Thyroid gland (tissue), 4 donors: ENCODE results near the gene CBLIF. TPM values are rescaled to one million over a fixed set of nuclear protein-coding genes. Genes with fewer than 3 reads are reported as not detected.

Experiments
- DNase-seq, 2 donors: peaks; one replicate each; pipeline ENCODE4 v3.0.0-alpha.2; 2019
- H3K27ac ChIP-seq, 3 donors: fragments of 200-600 bp; sonication (generic); 1 replicate in 2 of 3; 2 replicates in 1 of 3; pipeline ENCODE4 v1.5.1; 2016 to 2019; ENCODE audit warnings: mild to moderate bottlenecking in 1 of 3, moderate library complexity in 1 of 3
- H3K27me3 ChIP-seq: fragments of 200-600 bp; sonication (generic); one replicate; pipeline ENCODE4 v1.5.1; 2019
- H3K36me3 ChIP-seq, 2 donors: fragments of 200-600 bp; sonication (generic); one replicate each; pipeline ENCODE4 v1.5.1; 2016 to 2019
- H3K4me1 ChIP-seq, 2 donors: fragments of 200-600 bp; sonication (generic); one replicate each; pipeline ENCODE4 v1.5.1; 2017 to 2019
- H3K4me3 ChIP-seq, 3 donors: fragments of 200-600 bp; sonication (generic); replicated peaks in 1 of 3; 1 replicate in 2 of 3; 2 replicates in 1 of 3; pipeline ENCODE4 v1.5.1; 2016; ENCODE audit warnings: mild to moderate bottlenecking in 1 of 3
- H3K9me3 ChIP-seq: fragments of 200-600 bp; sonication (generic); one replicate; pipeline ENCODE4 v1.5.1; 2017
- POLR2A ChIP-seq, 2 donors: fragments of 450-650 bp; IDR thresholded peaks; one replicate each; pipeline ENCODE4 v1.6.1; 2017; ENCODE audit warnings: antibody characterized with exemption in 2 of 2, mild to moderate bottlenecking in 2 of 2, moderate library complexity in 1 of 2
- WGBS, 2 donors: methylation state at CpG; one replicate each; pipeline ENCODE4 v1.1.5; 2017; 5-methylcytosine and 5-hydroxymethylcytosine counted together
- intact Hi-C: fragments of 100-400 bp; cut with DNase I; formaldehyde crosslinking; loops from one replicate; pipeline ENCODE4 v1.15.1; 2023
- total RNA-seq, 4 donors: library from RNA; depleted of rRNA; stranded (reverse); fragments of >200 nt; gene quantifications; one replicate each; pipeline ENCODE4 v1.2.3, GENCODE V29; 2016
- TF ChIP-seq, protein P1 (sequence below), 6 experiments: fragments of 200-600 bp in 3 of 6; fragments of 450-650 bp in 3 of 6; sonication (generic) in 3 of 6; IDR thresholded peaks; one replicate each; pipeline ENCODE4 v1.5.1; 2016 to 2019; ENCODE audit warnings: antibody characterized with exemption in 6 of 6, mild to moderate bottlenecking in 2 of 6, inconsistent platforms in 1 of 6, moderate library complexity in 1 of 6

The CBLIF gene
- total RNA-seq, 4 donors from 2014 or later: not detected

DNA sequence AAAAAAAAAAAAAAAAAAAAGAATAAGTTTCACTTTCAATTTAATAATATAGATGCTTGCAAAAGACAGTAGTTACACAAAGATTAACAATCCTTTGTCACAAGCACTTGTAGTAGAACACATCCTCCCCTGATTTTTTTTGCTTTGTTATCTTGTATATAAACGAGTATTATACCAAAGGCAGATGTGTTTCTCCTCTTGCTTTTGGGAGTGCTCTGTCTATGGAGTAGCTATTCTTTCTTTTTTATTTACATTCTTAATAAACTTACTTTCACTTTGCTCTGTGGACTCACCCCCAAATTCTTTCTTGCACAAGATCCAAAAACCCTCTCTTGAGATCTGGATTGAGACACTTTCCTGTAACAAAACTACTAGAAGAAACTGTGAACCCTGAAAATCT lies 31.3 kb downstream of the CBLIF start:
- DNase-seq: no peak
- 61 to 79% methylated on average over 1 of the region's 1 CpG for WGBS, 2 donors
- intact Hi-C loops: no loop called here
- Histone ChIP-seq H3K4me1 (peaks cover 0 to 14% of the 10 kb centered on the region in 2 donors), H3K9me3 (no peaks in the 10 kb centered on the region), H3K36me3 (no peaks in the 10 kb centered on the region), H3K27ac (no peak overlapping the region), H3K4me3 (no peak overlapping the region), H3K27me3 (no peaks in the 10 kb centered on the region)
- TF ChIP-seq POLR2A (IDR thresholded peaks at IDR 0.05): no peak
- TF ChIP-seq, protein P1, sequence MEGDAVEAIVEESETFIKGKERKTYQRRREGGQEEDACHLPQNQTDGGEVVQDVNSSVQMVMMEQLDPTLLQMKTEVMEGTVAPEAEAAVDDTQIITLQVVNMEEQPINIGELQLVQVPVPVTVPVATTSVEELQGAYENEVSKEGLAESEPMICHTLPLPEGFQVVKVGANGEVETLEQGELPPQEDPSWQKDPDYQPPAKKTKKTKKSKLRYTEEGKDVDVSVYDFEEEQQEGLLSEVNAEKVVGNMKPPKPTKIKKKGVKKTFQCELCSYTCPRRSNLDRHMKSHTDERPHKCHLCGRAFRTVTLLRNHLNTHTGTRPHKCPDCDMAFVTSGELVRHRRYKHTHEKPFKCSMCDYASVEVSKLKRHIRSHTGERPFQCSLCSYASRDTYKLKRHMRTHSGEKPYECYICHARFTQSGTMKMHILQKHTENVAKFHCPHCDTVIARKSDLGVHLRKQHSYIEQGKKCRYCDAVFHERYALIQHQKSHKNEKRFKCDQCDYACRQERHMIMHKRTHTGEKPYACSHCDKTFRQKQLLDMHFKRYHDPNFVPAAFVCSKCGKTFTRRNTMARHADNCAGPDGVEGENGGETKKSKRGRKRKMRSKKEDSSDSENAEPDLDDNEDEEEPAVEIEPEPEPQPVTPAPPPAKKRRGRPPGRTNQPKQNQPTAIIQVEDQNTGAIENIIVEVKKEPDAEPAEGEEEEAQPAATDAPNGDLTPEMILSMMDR (IDR thresholded peaks at IDR 0.05): no peak

- Histone ChIP-seq H3K4me1 (peaks cover 0 to 14% of the 10 kb centered on the region in 2 donors), H3K27ac (no peak overlapping the region), H3K4me3 (no peak overlapping the region), H3K9me3 (no peaks in the 10 kb centered on the region), H3K27me3 (no peaks in the 10 kb centered on the region), H3K36me3 (no peaks in the 10 kb centered on the region)
- WGBS, 2 donors: 82 to 91% methylated on average over 1 of the region's 1 CpG
- TF ChIP-seq, protein P1 (IDR thresholded peaks at IDR 0.05): no peak
- no peak for TF ChIP-seq POLR2A (IDR thresholded peaks at IDR 0.05)
- intact Hi-C loops: no loop called here
- no peak for DNase-seq
Measured at GRCh38 chr11:59813364-59813763, 31.9 kb downstream of the CBLIF start.

DNA sequence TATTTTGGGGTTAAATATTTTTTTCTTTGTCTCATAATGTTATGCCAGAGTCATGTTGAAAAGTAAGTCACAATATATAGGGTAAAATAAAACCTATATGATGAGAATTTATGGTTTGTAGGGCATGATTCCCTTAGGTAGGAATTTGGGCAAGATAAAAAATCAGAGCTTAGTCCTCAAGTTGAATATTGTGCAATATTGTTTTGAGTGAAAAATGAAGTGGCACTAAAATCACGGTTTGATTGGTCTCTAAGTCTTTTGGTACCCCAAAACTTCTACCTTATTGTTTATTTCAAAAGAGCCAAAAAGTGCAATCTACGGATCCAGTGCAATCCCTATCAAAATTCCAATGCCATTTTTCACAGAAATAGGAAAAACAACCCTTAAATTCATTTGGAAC lies 33.1 kb downstream of the CBLIF start:
- Histone ChIP-seq H3K27ac (no peak overlapping the region), H3K4me3 (no peak overlapping the region), H3K9me3 (no peaks in the 10 kb centered on the region), H3K4me1 (peaks cover 0 to 14% of the 10 kb centered on the region in 2 donors), H3K27me3 (no peaks in the 10 kb centered on the region), H3K36me3 (peaks cover 3 to 4% of the 10 kb centered on the region in 2 donors)
- intact Hi-C loops: no loop called here
- DNase-seq: no peak
- 87 to 90% methylated on average over 2 of the region's 2 CpGs for WGBS, 2 donors
- TF ChIP-seq, protein P1 (IDR thresholded peaks at IDR 0.05): no peak
- TF ChIP-seq POLR2A (IDR thresholded peaks at IDR 0.05): no peak

DNA sequence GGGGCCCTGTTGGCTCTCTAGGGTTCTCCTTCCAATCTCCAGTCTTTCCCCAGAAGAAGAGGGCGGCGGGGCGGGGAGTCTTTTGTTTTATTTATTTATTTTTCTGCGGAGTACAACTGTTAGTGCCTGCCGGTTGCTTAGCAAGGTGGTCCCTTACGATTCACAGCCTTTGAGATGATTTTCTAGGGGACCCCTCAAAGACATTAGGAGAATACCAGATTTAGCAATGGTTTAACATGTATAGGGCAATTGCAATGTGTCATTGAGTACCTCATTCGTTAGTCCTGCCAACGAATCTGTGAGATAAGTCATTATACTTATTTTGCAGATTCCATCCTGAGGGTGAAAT lies 34.4 kb downstream of the CBLIF start:
- Histone ChIP-seq H3K27me3 (no peaks in the 10 kb centered on the region), H3K27ac (peak overlapping the region in 2 of 3 donors; percentile 62 to 77), H3K36me3 (peaks cover 12 to 14% of the 10 kb centered on the region in 2 donors), H3K4me3 (peak overlapping the region in 1 of 3 donors; percentile 67), H3K9me3 (no peaks in the 10 kb centered on the region), H3K4me1 (peaks cover 0 to 14% of the 10 kb centered on the region in 2 donors)
- 14% methylated on average over 8 of the region's 8 CpGs for WGBS, 2 donors
- no peak for DNase-seq
- no peak for TF ChIP-seq POLR2A (IDR thresholded peaks at IDR 0.05)
- TF ChIP-seq, protein P1 (IDR thresholded peaks at IDR 0.05): no peak
- intact Hi-C loops: loop anchor here (2.0 kb wide), 1 partner anchor 56 kb away; the partner anchor contains the start of gene STX3

GRCh38 chr11:59810189-59810910 lies 34.9 kb downstream of the CBLIF start, which contains the start of gene MRPL16:
Gene MRPL16, minus strand, starts transcription at chr11:59810778. Its CDS starts 120 bp downstream, at chr11:59810658.
- TF ChIP-seq POLR2A (IDR thresholded peaks at IDR 0.05): peak; percentile 18 to 73
- TF ChIP-seq, protein P1 (IDR thresholded peaks at IDR 0.05): peak in 4 of 6 experiments; percentile 31 to 37 (median 34)
- intact Hi-C loops: loop anchor here (2.0 kb wide), 1 partner anchor 56 kb away; the partner anchor contains the start of gene STX3
- 0% methylated on average over 47 of the region's 54 CpGs for WGBS, 2 donors
- DNase-seq: peak; percentile 90
- Histone ChIP-seq H3K27me3 (no peaks in the 10 kb centered on the region), H3K9me3 (no peaks in the 10 kb centered on the region), H3K4me1 (peaks cover 0 to 14% of the 10 kb centered on the region in 2 donors), H3K4me3 (peak within 1 kb of the TSS; percentile 67 to 95 (median 85)), H3K36me3 (peaks cover 14 to 15% of the 10 kb centered on the region in 2 donors), H3K27ac (peak within 1 kb of the TSS; percentile 62 to 77 (median 69))
